GM10266 (cell line): ENCODE measurements around the gene NOD1.

ENCODE experiments used
- DNase-seq: peaks from one replicate; pipeline ENCODE4 v3.0.0; 2012; ENCODE audit errors: extremely low spot score
- CTCF ChIP-seq: IDR thresholded peaks from 2 replicates; pipeline ENCODE4 v1.5.1; 2012; ENCODE audit warnings: mild to moderate bottlenecking, low read depth; ENCODE audit not compliant: control insufficient read depth, insufficient read depth; ENCODE audit errors: missing control alignments

The NOD1 gene

GRCh38 chr7:30451539-30452279 is 26.9 kb downstream of the NOD1 start:
- no peak for DNase-seq
- TF ChIP-seq CTCF = no peak

GRCh38 chr7:30450983-30451497 is 27.5 kb downstream of the NOD1 start:
- no peak for DNase-seq
- no peak for TF ChIP-seq CTCF

GRCh38 chr7:30450240-30450982 is 28.2 kb downstream of the NOD1 start:
- TF ChIP-seq CTCF = no peak
- DNase-seq = no peak

GRCh38 chr7:30448461-30449189 is 30.0 kb downstream of the NOD1 start:
- no peak for TF ChIP-seq CTCF
- DNase-seq = no peak

GRCh38 chr7:30447466-30447865 is 31.1 kb downstream of the NOD1 start:
- TF ChIP-seq CTCF = no peak
- no peak for DNase-seq

- no peak for DNase-seq
- TF ChIP-seq CTCF = no peak
Measured at GRCh38 chr7:30446266-30446665, 32.3 kb downstream of the NOD1 start.
